Measurements from ENCODE around the gene TCN2. TPM values are rescaled to one million over a fixed set of nuclear protein-coding genes. Genes with fewer than 3 reads are reported as not detected.

Gene TCN2
- polyA plus RNA-seq, 4 donors, result 8.7 to 52.5 (median 16.2) TPM

DNA sequence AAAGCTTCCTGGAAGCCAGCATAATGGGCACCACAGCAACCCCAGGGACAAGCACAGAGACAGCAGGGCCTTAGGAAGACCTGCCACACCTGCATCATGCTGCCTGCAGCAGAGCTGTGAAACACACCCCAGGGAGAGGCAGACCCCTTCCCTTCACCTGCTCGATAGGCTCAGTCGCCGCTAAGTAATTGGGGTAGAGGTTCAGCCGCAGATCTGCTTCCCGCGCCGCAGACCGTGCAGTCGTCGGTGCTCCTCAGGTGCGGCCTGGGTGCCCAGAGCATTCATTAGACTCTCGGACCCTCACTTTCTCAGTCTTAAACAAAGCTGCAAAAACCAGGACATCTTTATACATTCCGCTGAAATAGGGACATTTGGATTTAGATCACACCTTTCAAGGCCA is 57.8 kb downstream of the TCN2 start:
- WGBS, 3 donors, result 97 to 98% (median 97%) methylated on average over 13 of the region's 13 CpGs
- no peak overlapping the region for H3K27ac ChIP-seq (ENCODE audit: low read depth in 1 of 3, low read length in 2 of 3)

DNA sequence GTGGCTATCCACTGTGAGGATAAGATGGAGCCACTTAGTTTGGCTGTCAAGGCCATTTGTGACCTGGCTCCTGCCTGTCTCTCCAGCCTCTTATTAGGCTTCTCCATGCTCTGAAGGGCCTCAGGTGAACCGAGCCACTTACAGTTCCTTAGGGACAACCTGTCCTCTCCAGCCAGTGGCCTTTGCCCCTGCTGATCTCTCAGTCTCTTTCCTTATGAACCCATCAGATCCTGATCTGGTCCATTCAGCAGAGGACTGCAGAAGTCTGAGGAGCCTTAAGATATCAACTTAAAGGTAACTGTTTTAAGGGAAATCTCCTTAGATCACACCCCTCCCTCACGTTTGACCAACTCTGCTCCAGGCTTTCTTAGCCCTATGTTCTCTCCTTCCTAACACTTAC is 58.3 kb downstream of the TCN2 start:
- peaks cover 0 to 22% (median 8%) of the 10 kb centered on the region in 3 donors for H3K4me1 ChIP-seq (ENCODE audit: control insufficient read depth in 3 of 3, insufficient read depth in 2 of 3, low read depth in 1 of 3, low read length in 2 of 3)
- DNase-seq, result peak; percentile 13 to 86
- FAIRE-seq, result no peak
- no peaks in the 10 kb centered on the region for H3K9me3 ChIP-seq (ENCODE audit: control insufficient read depth in 2 of 2, insufficient read depth in 1 of 2, low read depth in 1 of 2, low read length in 1 of 2)
- H3K27ac ChIP-seq (ENCODE audit: low read depth in 1 of 3, low read length in 2 of 3), result peak overlapping the region in 1 of 3 donors; percentile 67
- no peak overlapping the region for H3K4me3 ChIP-seq (ENCODE audit: low read depth in 1 of 3, low read length in 3 of 3)
- 15 to 55% (median 48%) methylated on average over 2 of the region's 2 CpGs for WGBS, 3 donors
- peaks cover 4 to 34% (median 5%) of the 10 kb centered on the region in 3 donors for H3K36me3 ChIP-seq (ENCODE audit: control insufficient read depth in 3 of 3, insufficient read depth in 2 of 3, low read depth in 1 of 3, low read length in 3 of 3)
- no peaks in the 10 kb centered on the region for H3K27me3 ChIP-seq (ENCODE audit: control insufficient read depth in 3 of 3, insufficient read depth in 3 of 3, low read length in 3 of 3)

More for the DNA sequence above, 57.8 kb downstream of the TCN2 start:
- Histone ChIP-seq H3K4me3 (ENCODE audit: low read depth in 1 of 3, low read length in 3 of 3) (no peak overlapping the region), H3K4me1 (ENCODE audit: control insufficient read depth in 3 of 3, insufficient read depth in 2 of 3, low read depth in 1 of 3, low read length in 2 of 3) (peaks cover 0 to 22% (median 8%) of the 10 kb centered on the region in 3 donors), H3K27me3 (ENCODE audit: control insufficient read depth in 3 of 3, insufficient read depth in 3 of 3, low read length in 3 of 3) (no peaks in the 10 kb centered on the region), H3K36me3 (ENCODE audit: control insufficient read depth in 3 of 3, insufficient read depth in 2 of 3, low read depth in 1 of 3, low read length in 3 of 3) (peaks cover 4 to 34% (median 5%) of the 10 kb centered on the region in 3 donors), H3K9me3 (ENCODE audit: control insufficient read depth in 2 of 2, insufficient read depth in 1 of 2, low read depth in 1 of 2, low read length in 1 of 2) (no peaks in the 10 kb centered on the region)
- DNase-seq, result no peak
- no peak for FAIRE-seq

DNA sequence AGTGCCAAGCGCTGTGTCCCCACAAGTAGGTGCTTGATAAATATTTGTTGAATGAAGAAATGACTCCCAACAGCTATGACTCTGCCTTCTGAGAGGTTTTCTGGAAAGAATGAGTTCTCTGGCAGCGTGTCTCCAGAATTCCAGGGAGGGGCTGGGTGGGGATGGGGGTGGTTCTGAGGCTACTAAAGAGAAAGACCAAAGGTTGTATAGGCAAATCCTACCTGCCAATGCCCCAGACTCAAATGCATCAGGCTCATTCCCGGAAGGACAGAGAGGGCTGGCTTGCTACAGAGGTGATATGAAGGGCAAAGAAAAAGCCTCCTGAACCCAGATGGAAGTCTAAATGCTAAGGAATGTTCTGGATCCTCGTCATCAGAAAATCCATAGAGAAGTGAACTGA is 58.8 kb downstream of the TCN2 start:
- peaks cover 0 to 22% (median 8%) of the 10 kb centered on the region in 3 donors for H3K4me1 ChIP-seq (ENCODE audit: control insufficient read depth in 3 of 3, insufficient read depth in 2 of 3, low read depth in 1 of 3, low read length in 2 of 3)
- peak overlapping the region in 1 of 3 donors; percentile 21 for H3K4me3 ChIP-seq (ENCODE audit: low read depth in 1 of 3, low read length in 3 of 3)
- H3K9me3 ChIP-seq (ENCODE audit: control insufficient read depth in 2 of 2, insufficient read depth in 1 of 2, low read depth in 1 of 2, low read length in 1 of 2), result no peaks in the 10 kb centered on the region
- H3K36me3 ChIP-seq (ENCODE audit: control insufficient read depth in 3 of 3, insufficient read depth in 2 of 3, low read depth in 1 of 3, low read length in 3 of 3), result peaks cover 4 to 33% (median 5%) of the 10 kb centered on the region in 3 donors
- H3K27me3 ChIP-seq (ENCODE audit: control insufficient read depth in 3 of 3, insufficient read depth in 3 of 3, low read length in 3 of 3), result no peaks in the 10 kb centered on the region
- peak overlapping the region in 2 of 3 donors; percentile 36 to 67 for H3K27ac ChIP-seq (ENCODE audit: low read depth in 1 of 3, low read length in 2 of 3)
- 22 to 73% (median 45%) methylated on average over 4 of the region's 4 CpGs for WGBS, 3 donors
- no peak for FAIRE-seq
- peak; percentile 16 to 83 for DNase-seq

DNA sequence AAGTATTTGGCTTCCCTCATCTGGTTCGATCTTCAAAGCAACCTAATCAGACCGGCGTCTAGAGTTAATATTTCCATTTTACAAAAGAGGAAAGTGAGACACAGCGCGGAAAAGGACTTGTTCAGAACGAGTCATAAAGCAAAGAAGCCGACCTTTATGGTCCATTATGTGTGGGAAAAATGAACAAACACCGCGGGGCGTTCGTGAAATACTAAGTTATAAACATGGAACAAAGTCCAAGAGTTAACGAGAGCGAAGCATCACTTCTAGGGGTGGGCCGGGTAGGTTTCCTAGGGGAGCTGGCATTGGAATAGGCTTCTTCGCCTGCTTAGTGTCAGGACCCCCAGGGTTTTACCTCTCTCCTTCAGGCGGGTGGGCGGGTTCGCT is 60.1 kb downstream of the TCN2 start:
- H3K27me3 ChIP-seq (ENCODE audit: control insufficient read depth in 3 of 3, insufficient read depth in 3 of 3, low read length in 3 of 3), result no peaks in the 10 kb centered on the region
- peaks cover 0 to 22% (median 8%) of the 10 kb centered on the region in 3 donors for H3K4me1 ChIP-seq (ENCODE audit: control insufficient read depth in 3 of 3, insufficient read depth in 2 of 3, low read depth in 1 of 3, low read length in 2 of 3)
- no peak for FAIRE-seq
- peak overlapping the region; percentile 85 to 94 (median 92) for H3K27ac ChIP-seq (ENCODE audit: low read depth in 1 of 3, low read length in 2 of 3)
- H3K36me3 ChIP-seq (ENCODE audit: control insufficient read depth in 3 of 3, insufficient read depth in 2 of 3, low read depth in 1 of 3, low read length in 3 of 3), result peaks cover 4 to 26% (median 5%) of the 10 kb centered on the region in 3 donors
- H3K4me3 ChIP-seq (ENCODE audit: low read depth in 1 of 3, low read length in 3 of 3), result peak overlapping the region; percentile 61 to 73 (median 63)
- DNase-seq, result peak; percentile 87 to 91
- 0 to 1% (median 0%) methylated on average over 18 of the region's 18 CpGs for WGBS, 3 donors
- no peaks in the 10 kb centered on the region for H3K9me3 ChIP-seq (ENCODE audit: control insufficient read depth in 2 of 2, insufficient read depth in 1 of 2, low read depth in 1 of 2, low read length in 1 of 2)

DNA sequence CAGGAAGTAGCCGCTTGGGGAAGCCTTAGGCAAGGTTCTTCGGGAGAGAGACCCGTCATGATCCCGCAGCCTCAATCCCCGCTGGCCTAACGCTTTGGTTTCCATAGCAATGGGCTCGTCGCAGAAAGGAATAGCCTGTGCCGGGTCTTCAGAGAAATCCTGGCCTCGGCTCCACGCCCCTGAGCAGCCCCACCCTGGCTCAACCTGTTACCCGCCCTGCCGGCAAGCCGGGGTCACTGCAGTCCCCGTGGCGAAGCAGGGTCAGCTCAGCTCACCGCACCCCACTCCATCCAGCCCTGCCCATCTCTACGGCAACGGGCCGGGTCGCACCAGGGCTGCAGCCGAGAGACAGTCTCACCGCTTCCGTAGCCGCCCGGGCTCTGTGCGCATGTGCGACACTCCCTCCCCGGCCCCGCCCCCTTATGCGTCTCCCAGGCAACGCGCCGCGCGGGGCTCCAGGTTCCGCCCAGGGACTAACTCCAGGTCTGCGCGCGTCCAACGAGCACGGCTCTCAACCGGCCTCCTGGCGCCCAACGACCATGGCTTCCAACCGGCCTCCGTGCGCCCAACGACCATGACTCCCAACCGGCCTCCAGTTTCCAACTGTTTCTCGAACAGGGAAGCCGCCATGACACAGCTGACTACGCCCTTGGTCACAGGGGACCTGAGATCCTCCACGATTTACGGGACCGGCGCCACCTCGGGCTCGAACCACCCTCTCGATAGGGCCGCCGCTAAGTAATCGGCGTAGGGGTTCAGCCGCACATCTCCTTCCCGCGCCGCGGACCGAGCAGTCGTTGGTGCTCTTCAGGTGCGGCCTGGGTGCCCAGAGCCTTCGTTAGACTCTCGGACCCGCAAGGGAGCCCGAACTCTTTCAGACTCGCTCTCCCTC is 60.8 kb downstream of the TCN2 start, which contains the start of gene DUSP18:
TSS of gene DUSP18 (minus strand) at position 382 of the 892 bp plus-strand sequence. CDS start 3,872 bp downstream, outside the sequence.
- Histone ChIP-seq H3K27me3 (ENCODE audit: control insufficient read depth in 3 of 3, insufficient read depth in 3 of 3, low read length in 3 of 3) (no peaks in the 10 kb centered on the region), H3K36me3 (ENCODE audit: control insufficient read depth in 3 of 3, insufficient read depth in 2 of 3, low read depth in 1 of 3, low read length in 3 of 3) (peaks cover 4 to 20% (median 5%) of the 10 kb centered on the region in 3 donors), H3K4me3 (ENCODE audit: low read depth in 1 of 3, low read length in 3 of 3) (peak within 1 kb of the TSS; percentile 61 to 73 (median 63)), H3K4me1 (ENCODE audit: control insufficient read depth in 3 of 3, insufficient read depth in 2 of 3, low read depth in 1 of 3, low read length in 2 of 3) (peaks cover 0 to 22% (median 8%) of the 10 kb centered on the region in 3 donors), H3K9me3 (ENCODE audit: control insufficient read depth in 2 of 2, insufficient read depth in 1 of 2, low read depth in 1 of 2, low read length in 1 of 2) (no peaks in the 10 kb centered on the region), H3K27ac (ENCODE audit: low read depth in 1 of 3, low read length in 2 of 3) (peak within 1 kb of the TSS; percentile 85 to 94 (median 92))
- WGBS, 3 donors, result 0 to 1% (median 1%) methylated on average over 65 to 77 of the region's 77 CpGs
- FAIRE-seq (no peak), DNase-seq (peak; percentile 95 to 98)

DNA sequence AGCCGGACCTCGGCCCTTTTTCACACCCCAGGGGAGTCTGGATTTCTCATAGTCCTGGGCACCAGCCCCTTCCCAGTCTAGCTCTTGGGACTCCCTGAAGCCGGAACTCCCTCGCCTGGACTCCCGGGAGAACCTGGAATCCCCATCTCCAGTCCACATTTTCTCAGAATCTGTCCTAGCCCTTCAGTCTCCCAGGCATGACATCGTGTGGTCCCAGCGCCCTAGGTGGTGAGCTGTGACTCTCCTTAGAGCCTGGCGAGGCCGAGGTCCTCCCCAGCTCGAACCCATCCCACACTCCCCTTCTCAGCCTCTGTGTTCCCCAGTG is 61.4 kb downstream of the TCN2 start:
- WGBS, 3 donors, result 11 to 23% (median 21%) methylated on average over 10 of the region's 10 CpGs
- peak overlapping the region in 1 of 3 donors; percentile 85 for H3K27ac ChIP-seq (ENCODE audit: low read depth in 1 of 3, low read length in 2 of 3)
- no peaks in the 10 kb centered on the region for H3K27me3 ChIP-seq (ENCODE audit: control insufficient read depth in 3 of 3, insufficient read depth in 3 of 3, low read length in 3 of 3)
- FAIRE-seq (no peak), DNase-seq (no peak)
- H3K4me1 ChIP-seq (ENCODE audit: control insufficient read depth in 3 of 3, insufficient read depth in 2 of 3, low read depth in 1 of 3, low read length in 2 of 3), result peaks cover 0 to 22% (median 8%) of the 10 kb centered on the region in 3 donors
- H3K9me3 ChIP-seq (ENCODE audit: control insufficient read depth in 2 of 2, insufficient read depth in 1 of 2, low read depth in 1 of 2, low read length in 1 of 2), result no peaks in the 10 kb centered on the region
- H3K4me3 ChIP-seq (ENCODE audit: low read depth in 1 of 3, low read length in 3 of 3), result peak overlapping the region; percentile 61 to 73 (median 63)
- H3K36me3 ChIP-seq (ENCODE audit: control insufficient read depth in 3 of 3, insufficient read depth in 2 of 3, low read depth in 1 of 3, low read length in 3 of 3), result peaks cover 2 to 14% (median 5%) of the 10 kb centered on the region in 3 donors

DNA sequence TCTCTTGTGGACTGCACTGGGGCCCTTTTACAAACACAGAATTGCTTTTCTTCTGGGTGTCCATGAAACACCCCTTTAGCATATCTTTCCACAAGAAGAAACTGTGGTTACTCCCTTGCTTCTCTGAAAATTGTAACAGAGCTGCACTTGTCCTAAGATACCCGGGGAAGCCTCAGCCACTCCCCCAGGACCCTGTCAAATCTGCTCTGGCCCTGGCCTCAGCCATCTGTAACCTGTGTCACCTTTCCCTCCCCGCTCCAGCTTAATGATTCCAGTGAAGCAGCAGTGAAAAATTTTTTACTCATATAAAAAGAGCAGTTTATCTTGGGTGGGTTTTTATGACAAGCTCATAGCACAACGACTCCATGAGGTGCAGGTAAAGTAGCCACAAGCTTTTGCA is 64.1 kb downstream of the TCN2 start:
- 66 to 74% (median 74%) methylated on average over 3 of the region's 3 CpGs for WGBS, 3 donors
- Histone ChIP-seq H3K9me3 (ENCODE audit: control insufficient read depth in 2 of 2, insufficient read depth in 1 of 2, low read depth in 1 of 2, low read length in 1 of 2) (no peaks in the 10 kb centered on the region), H3K4me1 (ENCODE audit: control insufficient read depth in 3 of 3, insufficient read depth in 2 of 3, low read depth in 1 of 3, low read length in 2 of 3) (peaks cover 0 to 15% (median 8%) of the 10 kb centered on the region in 3 donors), H3K4me3 (ENCODE audit: low read depth in 1 of 3, low read length in 3 of 3) (no peak overlapping the region), H3K27ac (ENCODE audit: low read depth in 1 of 3, low read length in 2 of 3) (no peak overlapping the region), H3K36me3 (ENCODE audit: control insufficient read depth in 3 of 3, insufficient read depth in 2 of 3, low read depth in 1 of 3, low read length in 3 of 3) (no peaks in the 10 kb centered on the region), H3K27me3 (ENCODE audit: control insufficient read depth in 3 of 3, insufficient read depth in 3 of 3, low read length in 3 of 3) (no peaks in the 10 kb centered on the region)
- DNase-seq (no peak), FAIRE-seq (no peak)

DNA sequence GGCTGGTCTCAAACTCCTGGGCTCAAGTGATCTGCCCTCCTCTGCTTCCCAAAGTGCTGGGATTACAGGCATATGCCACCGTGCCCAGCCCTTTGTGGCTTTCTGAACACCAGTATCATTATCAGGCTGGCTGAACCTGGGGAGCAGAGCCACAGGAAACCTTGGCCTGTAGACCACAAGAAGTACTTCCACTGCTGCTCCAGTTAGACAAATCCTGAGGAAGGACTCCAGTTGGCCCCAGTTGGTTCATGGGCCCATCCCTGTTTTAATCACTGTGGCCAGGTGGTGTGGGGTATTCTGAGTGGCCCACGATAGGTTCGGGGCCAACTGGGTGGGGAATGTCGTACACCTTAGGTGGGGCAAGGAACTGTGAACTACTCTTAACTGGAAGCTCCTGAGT is 66.2 kb downstream of the TCN2 start:
- Histone ChIP-seq H3K36me3 (ENCODE audit: control insufficient read depth in 3 of 3, insufficient read depth in 2 of 3, low read depth in 1 of 3, low read length in 3 of 3) (no peaks in the 10 kb centered on the region), H3K4me3 (ENCODE audit: low read depth in 1 of 3, low read length in 3 of 3) (no peak overlapping the region), H3K9me3 (ENCODE audit: control insufficient read depth in 2 of 2, insufficient read depth in 1 of 2, low read depth in 1 of 2, low read length in 1 of 2) (no peaks in the 10 kb centered on the region), H3K27ac (ENCODE audit: low read depth in 1 of 3, low read length in 2 of 3) (no peak overlapping the region), H3K4me1 (ENCODE audit: control insufficient read depth in 3 of 3, insufficient read depth in 2 of 3, low read depth in 1 of 3, low read length in 2 of 3) (peaks cover 0 to 9% (median 4%) of the 10 kb centered on the region in 3 donors), H3K27me3 (ENCODE audit: control insufficient read depth in 3 of 3, insufficient read depth in 3 of 3, low read length in 3 of 3) (no peaks in the 10 kb centered on the region)
- no peak for DNase-seq
- WGBS, 3 donors, result 31 to 72% (median 47%) methylated on average over 4 of the region's 4 CpGs
- FAIRE-seq, result no peak
